ENCODE data around the gene MMAB.

DNA sequence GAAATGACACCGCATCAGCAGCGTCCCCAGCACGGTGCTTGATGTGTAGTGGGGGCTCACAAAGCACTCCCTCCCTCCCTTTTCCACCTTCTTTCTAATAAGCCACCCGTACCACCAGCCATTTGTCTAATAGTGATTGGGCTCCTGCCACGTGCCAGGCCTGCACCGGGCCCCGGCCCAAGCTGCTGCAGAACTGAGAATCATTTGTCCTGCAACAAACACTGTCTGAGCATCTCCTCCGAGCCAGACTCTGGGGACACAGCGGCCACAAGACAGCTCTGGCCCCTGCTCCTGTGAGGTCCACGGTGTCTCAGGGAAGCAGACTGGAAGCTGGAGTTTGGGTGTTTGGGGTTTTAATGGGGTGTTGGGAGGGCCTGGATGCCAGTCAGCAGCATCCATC is 44.2 kb upstream of the MMAB start:
- TF ChIP-seq CTCF (IDR thresholded peaks at IDR 0.05; ENCODE audit: poor library complexity) (no peak), EZH2 (IDR thresholded peaks at IDR 0.05; ENCODE audit: borderline replicate concordance) (no peak), EZH2phosphoT487 (IDR thresholded peaks at IDR 0.05; ENCODE audit: low read depth, severe bottlenecking, unreplicated experiment) (no peak)

All from hepatocyte (in vitro differentiated cells).